Memory B cell (primary cell): ENCODE measurements around the gene FOXA1.

Experiments used
- ATAC-seq: fragments of 150-1000 bp; cut with Tn5 transposase; 2 replicates; pipeline ENCODE4 v1.10.0; 2021; ENCODE audit warnings: low read depth, mild to moderate bottlenecking, moderate library complexity
- DNase-seq, 2 donors: peaks; one replicate each; pipeline ENCODE4 v3.0.0; 2022; ENCODE audit warnings: low spot score in 2 of 2
- H3K27ac Mint-ChIP-seq: one replicate; pipeline ENCODE4 v1.8.0; 2022; ENCODE audit warnings: mild to moderate bottlenecking, moderate library complexity, mixed read lengths
- H3K27me3 Mint-ChIP-seq: one replicate; pipeline ENCODE4 v1.8.0; 2022; ENCODE audit warnings: mixed read lengths
- H3K36me3 Mint-ChIP-seq: one replicate; pipeline ENCODE4 v1.8.0; 2022; ENCODE audit warnings: mild to moderate bottlenecking, mixed read lengths
- H3K4me1 Mint-ChIP-seq: one replicate; pipeline ENCODE4 v1.8.0; 2022; ENCODE audit warnings: mixed read lengths
- H3K4me3 Mint-ChIP-seq: one replicate; pipeline ENCODE4 v1.8.0; 2022; ENCODE audit warnings: mild to moderate bottlenecking, moderate library complexity, mixed read lengths
- H3K9me3 Mint-ChIP-seq: one replicate; pipeline ENCODE4 v1.8.0; 2022; ENCODE audit warnings: mixed read lengths

Gene FOXA1

DNA sequence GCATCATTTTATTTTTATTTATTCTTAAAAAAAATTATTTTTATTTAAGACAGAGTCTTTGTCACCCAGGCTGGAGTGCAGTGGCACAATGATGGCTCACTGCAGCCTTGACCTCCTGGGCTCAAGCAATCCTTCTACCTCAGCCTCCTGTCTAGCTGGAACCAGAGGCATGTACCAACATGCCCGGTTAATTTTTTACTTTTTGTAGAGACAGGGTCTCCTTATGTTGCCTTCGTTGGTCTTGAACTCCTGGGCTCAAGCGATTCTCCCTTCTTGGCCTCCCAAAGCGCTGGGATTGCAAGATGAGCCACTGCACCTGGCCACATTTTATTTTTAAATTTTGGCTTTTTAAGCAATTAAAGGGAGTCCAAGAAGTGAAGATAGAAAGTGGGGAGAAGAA is 21.8 kb upstream of the FOXA1 start:
- no peaks in the 10 kb centered on the region for H3K4me1 Mint-ChIP-seq
- ATAC-seq, result no peak
- H3K4me3 Mint-ChIP-seq, result no peak overlapping the region
- peaks cover 7% of the 10 kb centered on the region for H3K9me3 Mint-ChIP-seq
- H3K27ac Mint-ChIP-seq, result no peak overlapping the region
- peaks cover 1% of the 10 kb centered on the region for H3K27me3 Mint-ChIP-seq
- no peak for DNase-seq
- no peaks in the 10 kb centered on the region for H3K36me3 Mint-ChIP-seq

DNA sequence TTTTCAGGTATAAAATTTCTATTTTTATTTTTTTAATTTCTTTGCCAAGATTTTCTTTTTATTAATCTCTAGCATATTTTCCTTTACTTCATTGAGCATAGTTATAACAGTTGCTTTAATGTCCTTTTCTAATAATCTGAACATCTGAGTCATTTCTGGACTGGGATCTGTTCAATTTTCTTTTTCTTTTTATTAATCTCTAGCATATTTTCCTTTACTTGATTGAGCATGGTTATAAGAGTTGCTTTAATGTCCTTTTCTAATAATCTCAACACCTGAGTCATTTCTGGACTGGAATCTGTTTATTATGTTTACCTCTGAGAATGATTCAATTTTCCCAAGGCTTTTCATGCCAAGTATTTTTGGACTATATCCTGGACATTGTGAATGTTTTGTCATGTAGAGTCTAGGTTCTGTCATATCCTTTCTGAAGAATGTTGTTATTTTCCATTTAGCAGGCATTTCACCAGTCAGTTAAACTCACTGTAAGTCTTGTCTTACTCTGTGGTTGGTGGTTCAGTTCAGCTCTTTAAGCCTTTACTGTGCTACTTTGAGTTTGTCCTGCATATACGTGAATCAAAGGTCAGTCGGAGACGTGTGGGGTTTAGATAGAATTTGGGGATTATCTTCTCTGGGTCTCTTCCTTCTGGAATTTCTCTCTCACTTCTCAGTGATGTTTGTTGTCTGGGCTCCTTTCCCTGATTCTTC is 20.7 kb upstream of the FOXA1 start:
- Mint-ChIP-seq H3K4me1 (no peaks in the 10 kb centered on the region), H3K36me3 (no peaks in the 10 kb centered on the region), H3K27me3 (peaks cover 4% of the 10 kb centered on the region), H3K27ac (no peak overlapping the region), H3K4me3 (no peak overlapping the region), H3K9me3 (peaks cover 7% of the 10 kb centered on the region)
- DNase-seq, result no peak
- no peak for ATAC-seq

DNA sequence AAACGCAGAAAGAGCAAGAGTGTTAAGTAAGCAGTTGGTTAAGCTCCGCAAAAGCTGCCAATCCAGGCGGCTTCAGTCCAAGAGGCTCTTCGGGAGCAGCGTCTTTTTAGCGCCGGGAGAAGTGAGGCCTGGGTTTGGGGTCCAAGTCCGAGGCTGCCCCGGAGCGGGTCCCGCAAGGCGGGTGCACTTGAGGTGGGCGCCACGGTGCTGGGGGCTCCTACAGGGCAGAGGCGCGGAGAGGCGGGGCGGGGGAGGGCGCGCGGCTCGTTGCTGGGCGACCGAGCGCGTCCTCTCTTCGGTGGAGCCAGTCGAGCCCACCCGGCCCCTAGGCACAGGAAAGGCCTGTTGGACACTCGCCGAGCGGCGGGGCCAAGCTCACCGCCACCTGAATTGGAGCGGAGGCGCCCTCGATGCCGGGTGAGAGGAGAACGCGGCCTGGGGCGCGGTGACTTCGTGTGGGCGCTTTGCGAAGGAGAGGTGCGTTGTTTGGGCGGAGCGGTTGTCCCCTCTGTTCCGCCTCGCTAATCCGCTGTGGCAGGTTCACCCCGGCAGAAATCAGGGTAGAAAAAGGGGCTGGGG is 16.0 kb upstream of the FOXA1 start:
- ATAC-seq (no peak), DNase-seq (no peak)
- no peaks in the 10 kb centered on the region for H3K4me1 Mint-ChIP-seq
- H3K27me3 Mint-ChIP-seq, result peaks cover 4% of the 10 kb centered on the region
- peaks cover 11% of the 10 kb centered on the region for H3K9me3 Mint-ChIP-seq
- H3K4me3 Mint-ChIP-seq, result no peak overlapping the region
- no peaks in the 10 kb centered on the region for H3K36me3 Mint-ChIP-seq
- no peak overlapping the region for H3K27ac Mint-ChIP-seq

DNA sequence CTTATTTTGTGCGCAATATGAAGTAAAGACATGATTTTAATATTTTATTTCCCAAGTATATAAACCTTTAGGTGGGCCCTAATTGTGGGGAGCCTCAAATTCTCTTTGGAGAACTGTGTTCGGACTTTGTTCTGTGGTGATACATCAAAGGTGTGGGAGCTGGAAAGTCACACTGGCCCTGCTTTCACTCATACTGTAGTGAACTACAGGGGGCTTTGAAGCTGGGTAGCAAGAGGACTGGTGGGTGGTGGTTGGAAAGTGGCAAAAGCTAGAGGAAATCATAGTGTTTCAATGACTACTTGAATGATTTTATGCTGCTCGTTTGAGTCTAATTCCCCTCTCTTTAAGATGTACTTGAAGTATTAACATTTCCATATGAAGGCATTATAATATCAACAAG is 13.6 kb upstream of the FOXA1 start:
- no peak overlapping the region for H3K4me3 Mint-ChIP-seq
- ATAC-seq, result no peak
- H3K9me3 Mint-ChIP-seq, result peaks cover 7% of the 10 kb centered on the region
- H3K4me1 Mint-ChIP-seq, result no peaks in the 10 kb centered on the region
- no peaks in the 10 kb centered on the region for H3K36me3 Mint-ChIP-seq
- peaks cover 4% of the 10 kb centered on the region for H3K27me3 Mint-ChIP-seq
- H3K27ac Mint-ChIP-seq, result no peak overlapping the region
- DNase-seq, result no peak

- no peak overlapping the region for H3K27ac Mint-ChIP-seq
- H3K9me3 Mint-ChIP-seq, result peaks cover 7% of the 10 kb centered on the region
- no peaks in the 10 kb centered on the region for H3K36me3 Mint-ChIP-seq
- H3K27me3 Mint-ChIP-seq, result peaks cover 9% of the 10 kb centered on the region
- no peaks in the 10 kb centered on the region for H3K4me1 Mint-ChIP-seq
- no peak overlapping the region for H3K4me3 Mint-ChIP-seq
- ATAC-seq, result no peak
- no peak for DNase-seq
These were observed 11.6 kb upstream of the FOXA1 start for GRCh38 chr14:37606678-37607077.

DNA sequence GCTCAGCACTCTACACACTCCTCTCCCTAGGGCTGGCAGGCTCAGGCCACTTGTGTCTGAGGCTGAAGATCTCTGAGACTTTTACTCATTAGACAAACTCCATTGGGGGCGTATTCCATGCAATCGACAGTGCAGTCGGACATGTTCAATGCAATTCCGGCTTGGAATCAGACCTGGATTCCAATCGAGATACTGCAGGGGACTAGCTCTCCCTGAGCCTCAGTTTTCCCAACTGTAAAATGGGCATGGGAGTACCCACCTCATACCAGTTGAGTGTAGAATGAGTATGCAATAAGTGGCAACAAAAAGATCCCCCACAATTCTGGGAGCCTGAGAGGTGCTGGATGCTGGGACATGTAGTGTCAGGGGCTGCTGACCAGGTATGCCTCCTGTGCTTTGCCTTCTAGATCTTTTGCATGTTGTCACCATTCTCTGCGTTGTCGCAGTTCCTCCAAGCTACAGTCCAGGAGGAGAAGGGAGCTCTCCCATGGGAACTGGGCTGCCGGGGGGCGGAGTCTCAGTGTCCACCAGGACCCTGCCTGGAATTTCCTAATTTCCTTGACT is 8.7 kb upstream of the FOXA1 start:
- no peaks in the 10 kb centered on the region for H3K4me1 Mint-ChIP-seq

DNA sequence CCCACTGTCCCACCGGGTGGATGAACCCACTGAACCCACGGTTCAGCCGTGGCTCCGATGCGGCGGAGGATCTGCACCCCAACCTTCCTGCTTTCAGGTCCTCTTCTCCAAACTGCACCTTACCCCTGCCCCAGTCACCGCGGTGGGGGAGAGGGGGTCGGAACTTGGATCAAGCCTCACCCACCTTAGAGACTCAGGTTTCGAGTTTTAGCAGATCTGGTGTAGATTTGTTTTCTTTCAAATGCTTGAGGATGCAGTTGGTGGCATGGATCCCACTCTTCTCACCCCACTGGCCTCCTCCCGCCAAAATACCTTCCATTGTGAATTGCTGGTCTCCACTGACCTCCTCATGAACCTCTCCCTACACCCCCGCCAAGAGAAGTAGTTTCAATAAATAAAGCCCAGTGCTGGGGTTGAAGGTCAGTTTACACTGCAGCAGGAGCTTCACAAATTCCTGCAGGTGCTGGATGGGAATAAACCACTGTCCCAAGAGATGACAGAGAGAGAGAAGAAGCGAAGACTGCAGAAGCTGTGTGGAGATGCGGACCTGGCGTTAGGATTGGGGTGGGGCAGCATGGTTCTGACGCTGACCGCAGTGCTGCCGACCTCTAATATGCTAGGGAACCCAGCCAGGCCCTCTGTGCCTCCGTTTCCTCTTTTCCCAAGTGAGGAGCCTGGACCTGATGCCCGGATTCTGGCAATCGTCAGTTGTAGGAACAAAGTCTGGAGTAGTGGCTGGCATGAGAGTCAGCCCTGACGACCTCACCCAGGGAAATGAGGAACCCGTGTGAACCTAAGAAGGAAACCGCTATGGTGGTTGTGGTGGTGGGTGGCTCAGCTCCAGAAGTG is 7.8 kb upstream of the FOXA1 start:
- peaks cover 5% of the 10 kb centered on the region for H3K9me3 Mint-ChIP-seq
- no peak for DNase-seq
- no peaks in the 10 kb centered on the region for H3K4me1 Mint-ChIP-seq
- no peaks in the 10 kb centered on the region for H3K36me3 Mint-ChIP-seq
- no peak overlapping the region for H3K4me3 Mint-ChIP-seq
- H3K27me3 Mint-ChIP-seq, result peaks cover 10% of the 10 kb centered on the region
- ATAC-seq, result no peak
- no peak overlapping the region for H3K27ac Mint-ChIP-seq

More for the DNA sequence above, 8.7 kb upstream of the FOXA1 start:
- ATAC-seq (no peak), DNase-seq (no peak)
- Mint-ChIP-seq H3K9me3 (peaks cover 5% of the 10 kb centered on the region), H3K4me3 (no peak overlapping the region), H3K36me3 (no peaks in the 10 kb centered on the region), H3K27ac (no peak overlapping the region), H3K27me3 (peaks cover 9% of the 10 kb centered on the region)

GRCh38 chr14:37601865-37602264 is 6.8 kb upstream of the FOXA1 start:
- ATAC-seq, result no peak
- H3K4me1 Mint-ChIP-seq, result no peaks in the 10 kb centered on the region
- no peak overlapping the region for H3K27ac Mint-ChIP-seq
- peaks cover 10% of the 10 kb centered on the region for H3K27me3 Mint-ChIP-seq
- DNase-seq, result no peak
- H3K36me3 Mint-ChIP-seq, result no peaks in the 10 kb centered on the region
- peaks cover 5% of the 10 kb centered on the region for H3K9me3 Mint-ChIP-seq
- no peak overlapping the region for H3K4me3 Mint-ChIP-seq

- Mint-ChIP-seq H3K27me3 (peaks cover 15% of the 10 kb centered on the region), H3K4me1 (no peaks in the 10 kb centered on the region), H3K27ac (no peak overlapping the region), H3K4me3 (no peak overlapping the region), H3K9me3 (peaks cover 1% of the 10 kb centered on the region), H3K36me3 (no peaks in the 10 kb centered on the region)
- no peak for DNase-seq
- no peak for ATAC-seq
These were observed 6.1 kb upstream of the FOXA1 start for GRCh38 chr14:37600880-37601741.

DNA sequence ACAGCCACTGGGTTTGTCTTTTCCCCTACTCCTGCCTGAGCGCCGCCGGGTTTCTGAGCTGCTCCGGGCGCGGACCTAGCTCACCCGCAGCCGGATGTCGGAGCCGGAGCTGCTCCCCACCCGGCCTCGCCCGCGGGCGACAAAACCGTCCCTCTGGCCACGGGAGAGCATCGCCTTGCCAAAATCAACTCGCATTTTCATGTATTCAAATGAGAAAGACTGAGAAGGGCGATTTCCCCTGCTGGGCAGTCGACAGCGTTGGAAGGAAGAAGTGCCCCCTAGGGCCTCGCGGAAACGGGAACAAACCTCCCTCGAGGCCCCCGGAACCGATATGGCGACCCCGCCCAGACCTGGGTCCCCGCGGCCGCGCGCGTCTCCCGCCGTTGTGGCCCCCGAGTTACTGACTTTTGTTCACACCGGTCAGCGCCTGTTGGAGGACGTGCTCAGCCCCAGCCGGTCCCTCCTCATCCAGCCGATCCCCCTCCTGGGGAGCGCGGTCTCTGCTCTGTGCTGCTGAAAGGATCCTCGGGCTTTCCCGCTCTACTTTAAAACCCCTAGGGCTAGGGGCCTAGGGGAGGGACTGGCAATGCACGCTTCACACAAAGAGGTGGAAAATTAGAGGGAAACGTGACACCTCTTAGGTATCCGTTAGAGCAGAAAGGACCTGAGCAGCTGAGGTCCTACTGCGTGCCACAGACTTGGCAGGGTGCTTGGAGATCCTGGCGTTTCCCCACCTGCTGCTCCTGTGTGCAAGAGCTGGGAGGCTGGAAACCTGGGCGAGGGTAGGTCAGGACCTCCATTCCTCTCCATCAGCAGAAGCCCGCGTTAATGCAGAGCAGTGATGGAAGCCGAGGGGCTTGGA is 4.7 kb upstream of the FOXA1 start:
- Mint-ChIP-seq H3K27me3 (peaks cover 15% of the 10 kb centered on the region), H3K36me3 (peaks cover under 1% of the 10 kb centered on the region), H3K27ac (no peak overlapping the region), H3K9me3 (no peaks in the 10 kb centered on the region), H3K4me1 (no peaks in the 10 kb centered on the region), H3K4me3 (no peak overlapping the region)
- ATAC-seq (no peak), DNase-seq (no peak)

DNA sequence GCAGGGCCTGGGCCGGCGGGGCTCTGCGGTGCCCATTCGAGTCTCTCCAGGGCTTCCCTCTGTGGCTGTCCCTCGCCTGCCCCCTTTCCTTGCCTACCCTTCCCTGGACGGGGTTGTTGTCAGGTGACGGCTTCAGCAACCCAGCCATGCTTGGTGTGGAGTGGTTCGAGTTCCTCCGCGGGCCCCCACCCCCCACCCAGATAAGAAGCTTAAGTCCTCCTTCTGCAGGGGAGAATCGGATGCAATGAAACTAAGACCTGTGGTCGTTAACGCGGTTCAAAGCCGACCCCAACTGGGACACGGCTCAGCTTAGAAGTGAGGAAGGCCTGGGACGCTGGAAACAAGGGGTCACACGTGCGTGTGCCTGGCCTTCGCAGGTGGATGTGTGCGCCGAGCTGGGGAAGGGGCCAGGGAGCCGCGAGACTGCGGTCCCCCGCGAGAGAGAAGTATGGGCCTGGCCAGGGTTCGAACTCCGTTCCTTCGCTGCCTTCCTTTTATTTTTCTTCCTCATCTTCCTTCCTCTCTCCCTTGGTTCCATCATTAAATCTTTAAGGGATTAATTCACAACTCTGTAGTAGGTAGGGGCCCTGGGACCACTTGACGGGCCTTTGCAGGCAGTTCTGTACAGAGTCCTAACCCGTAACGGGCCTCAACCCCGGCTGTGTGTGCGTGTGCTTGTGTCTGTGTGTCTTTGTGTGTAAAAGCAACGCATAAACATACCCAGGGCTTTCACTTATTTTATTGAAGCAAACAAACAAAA is 3.9 kb upstream of the FOXA1 start:
- H3K4me3 Mint-ChIP-seq, result no peak overlapping the region
- no peaks in the 10 kb centered on the region for H3K4me1 Mint-ChIP-seq
- no peaks in the 10 kb centered on the region for H3K9me3 Mint-ChIP-seq
- H3K27me3 Mint-ChIP-seq, result peaks cover 19% of the 10 kb centered on the region
- H3K27ac Mint-ChIP-seq, result no peak overlapping the region
- peaks cover 2% of the 10 kb centered on the region for H3K36me3 Mint-ChIP-seq
- no peak for DNase-seq
- no peak for ATAC-seq

DNA sequence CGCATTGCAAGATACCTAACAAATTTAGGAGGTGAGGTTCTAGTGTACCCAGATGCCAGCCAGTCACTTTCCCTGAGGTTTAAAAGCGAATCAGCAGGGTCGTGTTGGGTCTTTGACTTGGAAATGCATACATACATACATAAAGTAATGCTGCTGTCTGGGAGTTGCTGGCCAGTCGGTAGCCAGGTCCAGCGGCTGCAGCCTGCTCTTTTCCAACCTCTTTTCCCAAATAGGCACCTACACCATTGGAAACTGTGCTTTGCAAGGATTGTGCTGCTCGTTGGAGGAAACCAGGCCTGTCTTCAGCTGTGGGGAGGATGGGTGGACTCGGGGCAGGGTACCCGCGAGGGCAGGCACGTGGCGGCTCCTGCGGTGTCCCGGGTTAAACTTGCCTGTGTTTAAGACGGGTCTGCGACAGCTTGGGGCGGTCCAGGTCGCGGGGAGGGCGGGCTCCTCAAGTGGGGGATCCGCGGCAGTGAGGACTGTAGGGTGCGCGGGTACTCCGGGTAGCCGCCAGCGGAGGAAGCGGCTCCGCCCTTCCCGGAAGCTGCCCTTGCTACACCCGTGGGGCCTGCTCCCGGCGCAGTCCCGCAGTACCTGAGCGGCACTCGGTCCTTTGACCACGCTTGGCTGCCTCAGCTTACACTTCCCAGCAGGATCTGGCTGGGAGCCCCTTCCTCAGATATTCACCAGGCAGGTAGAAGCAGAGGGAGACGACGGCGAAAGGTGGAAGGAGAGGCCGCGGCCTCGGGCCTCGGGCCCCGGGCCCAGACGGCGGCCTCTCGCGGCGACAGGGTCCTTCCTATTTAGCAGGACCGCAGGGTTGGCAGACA is 3.1 kb upstream of the FOXA1 start:
- peaks cover 16% of the 10 kb centered on the region for H3K27me3 Mint-ChIP-seq
- no peak overlapping the region for H3K4me3 Mint-ChIP-seq
- no peak for DNase-seq
- H3K36me3 Mint-ChIP-seq, result peaks cover 2% of the 10 kb centered on the region
- no peaks in the 10 kb centered on the region for H3K4me1 Mint-ChIP-seq
- no peaks in the 10 kb centered on the region for H3K9me3 Mint-ChIP-seq
- no peak for ATAC-seq
- H3K27ac Mint-ChIP-seq, result no peak overlapping the region
